IPS-NIHi7 (cell line): ENCODE measurements around the gene PLEKHJ1.
"Not testable (repeated sequence)": the region's sequence is repeated elsewhere in the genome, so short reads cannot be mapped to it uniquely, and the experiment has no call there.

Source experiments
- DNase-seq: peaks from one replicate; pipeline ENCODE4 v3.0.0; 2012; ENCODE audit warnings: mixed read lengths; ENCODE audit errors: extremely low spot score

Gene PLEKHJ1

GRCh38 chr19:2219726-2220125 is 16.4 kb downstream of the PLEKHJ1 start:
- DNase-seq: no peak

DNA sequence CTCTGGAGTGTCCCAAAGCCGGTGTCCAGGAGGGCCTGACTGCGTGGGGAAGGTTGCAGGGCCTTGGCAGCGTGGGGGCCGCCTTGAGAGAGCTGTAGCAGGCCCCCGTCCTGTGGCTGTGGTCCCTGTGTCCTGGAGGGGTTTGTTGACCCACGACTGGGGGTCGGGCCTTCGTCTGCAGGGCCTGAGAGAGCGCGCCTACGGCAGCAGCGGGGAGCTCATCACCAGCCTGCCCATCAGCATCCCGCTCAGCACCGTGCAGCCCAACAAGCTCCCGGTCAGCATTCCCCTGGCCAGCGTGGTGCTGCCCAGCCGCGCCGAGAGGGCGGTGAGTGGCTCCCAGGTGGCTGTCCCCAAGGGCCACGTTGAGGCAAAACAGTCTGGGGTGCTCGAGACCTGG is 18.5 kb downstream of the PLEKHJ1 start:
- DNase-seq: no peak

DNA sequence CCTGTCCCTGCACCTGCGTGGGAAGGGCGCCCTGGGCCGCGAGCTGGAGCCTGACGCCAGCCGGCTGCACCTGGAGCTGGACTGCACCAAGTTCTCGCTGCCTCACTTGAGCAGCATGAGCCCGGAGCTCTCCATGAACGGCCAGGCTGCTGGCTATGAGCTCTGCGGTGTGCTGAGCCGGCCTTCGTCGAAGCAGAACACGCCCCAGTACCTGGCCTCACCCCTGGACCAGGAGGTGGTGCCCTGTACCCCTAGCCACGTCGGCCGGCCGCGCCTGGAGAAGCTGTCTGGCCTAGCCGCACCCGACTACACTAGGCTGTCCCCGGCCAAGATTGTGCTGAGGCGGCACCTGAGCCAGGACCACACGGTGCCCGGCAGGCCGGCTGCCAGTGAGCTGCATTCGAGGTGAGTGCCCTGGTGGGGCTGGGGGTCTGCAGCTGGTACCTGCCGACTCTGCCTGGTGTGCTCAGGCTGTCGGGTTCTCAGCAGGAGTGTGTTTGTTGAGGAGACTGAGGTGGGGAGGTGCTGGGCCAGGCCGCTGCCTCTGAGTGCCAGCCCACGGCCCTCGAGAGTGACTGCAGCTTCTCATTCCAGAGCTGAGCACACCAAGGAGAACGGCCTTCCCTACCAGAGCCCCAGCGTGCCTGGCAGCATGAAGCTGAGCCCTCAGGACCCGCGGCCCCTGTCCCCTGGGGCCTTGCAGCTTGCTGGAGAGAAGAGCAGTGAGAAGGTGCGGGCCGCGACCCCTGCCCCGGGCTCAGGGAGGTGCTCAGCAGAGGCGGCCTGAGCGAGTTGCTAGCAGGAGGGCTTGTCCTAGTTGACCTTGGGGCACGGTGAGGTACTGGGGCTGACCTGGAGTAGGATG is 19.5 kb downstream of the PLEKHJ1 start:
- DNase-seq: no peak

DNA sequence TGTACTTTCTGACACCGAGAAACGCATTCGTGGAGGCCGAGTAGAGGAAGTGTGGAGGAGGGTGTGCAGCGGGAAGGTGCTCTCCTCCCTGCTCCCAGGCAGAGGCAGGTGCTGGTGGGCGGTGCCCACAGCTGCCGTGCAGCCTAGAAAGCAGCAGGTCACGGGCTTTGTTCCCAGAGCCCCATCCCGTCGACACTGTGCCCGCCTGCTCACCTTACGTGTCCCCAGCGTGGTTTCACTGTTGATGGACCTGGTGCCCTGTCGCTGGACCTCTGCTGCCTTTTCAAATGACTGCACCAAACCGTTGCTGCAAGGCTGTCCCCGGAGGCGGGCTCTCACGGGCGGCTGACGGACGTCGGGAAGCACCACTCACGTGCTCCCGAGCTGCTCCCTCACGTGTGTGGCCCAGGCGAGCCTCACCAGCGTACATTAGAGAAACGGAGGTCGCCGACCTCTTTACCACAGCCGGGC is 20.8 kb downstream of the PLEKHJ1 start:
- peak; percentile 55 for DNase-seq

DNA sequence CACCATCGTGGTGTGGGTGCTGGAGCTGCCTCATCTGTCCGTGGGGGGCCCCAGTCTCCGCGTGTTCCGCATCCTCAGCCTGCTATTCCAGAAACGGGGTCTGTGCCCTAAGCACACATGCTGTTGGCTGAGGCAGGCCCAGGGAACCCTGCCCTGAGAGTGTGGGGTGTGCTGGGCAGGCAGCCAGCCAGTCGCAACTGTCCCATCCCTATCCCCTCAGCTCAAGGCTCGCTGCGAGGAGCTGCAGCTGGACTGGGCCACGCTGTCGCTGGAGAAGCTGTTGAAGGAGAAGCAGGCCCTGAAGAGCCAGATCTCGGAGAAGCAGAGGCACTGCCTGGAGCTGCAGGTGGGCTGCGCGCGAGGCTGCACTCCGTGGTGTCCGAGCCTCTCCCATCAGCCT is 21.9 kb downstream of the PLEKHJ1 start:
- no peak for DNase-seq

- DNase-seq: no peak
These were observed 22.3 kb downstream of the PLEKHJ1 start for GRCh38 chr19:2213799-2214198.

- no peak for DNase-seq
These were observed 23.0 kb downstream of the PLEKHJ1 start for GRCh38 chr19:2212861-2213711.

- DNase-seq: no peak
These were observed 25.0 kb downstream of the PLEKHJ1 start for GRCh38 chr19:2210987-2211740.

DNA sequence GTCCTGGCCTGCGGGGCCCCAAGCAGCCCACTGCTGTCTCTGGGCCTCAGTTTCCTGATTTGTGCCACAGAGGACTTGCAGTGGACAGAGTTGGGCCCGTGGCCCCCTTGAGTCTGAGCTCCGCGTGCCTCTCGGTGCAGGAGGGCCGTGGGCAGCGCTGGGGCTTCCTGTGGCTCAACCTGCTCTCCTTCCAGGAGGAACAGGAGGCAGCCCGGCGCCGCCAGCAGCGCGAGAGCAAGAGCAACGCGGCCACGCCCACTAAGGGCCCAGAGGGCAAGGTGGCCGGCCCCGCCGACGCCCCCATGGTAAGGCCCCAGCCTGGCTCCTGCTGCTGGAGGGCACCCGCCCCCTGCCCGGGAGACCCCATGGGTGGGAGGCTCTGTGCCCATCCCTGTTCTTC is 25.9 kb downstream of the PLEKHJ1 start:
- no peak for DNase-seq

DNA sequence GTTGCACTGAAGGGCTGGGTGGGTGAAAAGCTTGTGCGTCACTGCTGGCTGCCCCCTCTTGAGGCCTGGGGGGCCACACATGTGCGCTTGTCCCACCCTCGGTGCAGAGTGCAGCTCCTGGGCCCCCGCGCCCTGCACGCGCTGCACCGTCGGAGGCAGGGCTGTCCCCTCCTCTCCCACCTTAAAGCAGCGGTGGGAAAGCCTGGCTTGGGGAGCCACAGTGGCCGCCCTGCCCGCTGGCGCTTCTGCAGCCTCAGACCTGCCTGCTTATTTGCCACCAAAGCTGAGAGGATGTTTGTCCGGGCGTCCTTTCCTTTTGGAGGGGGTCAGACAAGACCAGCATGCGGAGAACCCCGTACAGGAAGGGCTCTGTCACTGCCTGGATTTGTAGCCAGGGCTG is 26.7 kb downstream of the PLEKHJ1 start:
- no peak for DNase-seq

DNA sequence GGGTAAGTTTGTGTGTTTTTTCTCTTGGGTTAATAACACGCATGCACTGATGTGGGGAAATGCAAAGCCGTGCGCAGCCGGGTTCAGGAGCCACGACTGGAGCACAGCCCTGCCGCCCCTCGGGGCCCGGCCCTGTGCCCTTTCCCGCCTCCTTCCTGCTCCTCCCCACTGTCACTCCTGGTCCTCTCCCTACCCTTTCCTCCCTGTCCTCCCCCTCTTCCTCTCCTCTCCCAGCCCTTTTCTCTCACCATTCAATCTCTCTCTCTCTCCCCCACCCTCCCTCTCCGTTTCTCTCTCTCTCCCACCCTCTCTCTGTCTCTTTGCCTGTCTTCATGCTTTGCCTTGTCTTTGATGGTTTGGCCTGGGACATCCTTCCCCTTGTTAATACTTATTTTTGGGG is 27.2 kb downstream of the PLEKHJ1 start:
- DNase-seq: no peak

GRCh38 chr19:2207991-2208860 is 27.9 kb downstream of the PLEKHJ1 start:
- peak; percentile 84 for DNase-seq

- no peak for DNase-seq
These were observed 29.1 kb downstream of the PLEKHJ1 start for GRCh38 chr19:2207008-2207407.

- no peak for DNase-seq
These were observed 33.8 kb downstream of the PLEKHJ1 start for GRCh38 chr19:2202366-2202765.

DNA sequence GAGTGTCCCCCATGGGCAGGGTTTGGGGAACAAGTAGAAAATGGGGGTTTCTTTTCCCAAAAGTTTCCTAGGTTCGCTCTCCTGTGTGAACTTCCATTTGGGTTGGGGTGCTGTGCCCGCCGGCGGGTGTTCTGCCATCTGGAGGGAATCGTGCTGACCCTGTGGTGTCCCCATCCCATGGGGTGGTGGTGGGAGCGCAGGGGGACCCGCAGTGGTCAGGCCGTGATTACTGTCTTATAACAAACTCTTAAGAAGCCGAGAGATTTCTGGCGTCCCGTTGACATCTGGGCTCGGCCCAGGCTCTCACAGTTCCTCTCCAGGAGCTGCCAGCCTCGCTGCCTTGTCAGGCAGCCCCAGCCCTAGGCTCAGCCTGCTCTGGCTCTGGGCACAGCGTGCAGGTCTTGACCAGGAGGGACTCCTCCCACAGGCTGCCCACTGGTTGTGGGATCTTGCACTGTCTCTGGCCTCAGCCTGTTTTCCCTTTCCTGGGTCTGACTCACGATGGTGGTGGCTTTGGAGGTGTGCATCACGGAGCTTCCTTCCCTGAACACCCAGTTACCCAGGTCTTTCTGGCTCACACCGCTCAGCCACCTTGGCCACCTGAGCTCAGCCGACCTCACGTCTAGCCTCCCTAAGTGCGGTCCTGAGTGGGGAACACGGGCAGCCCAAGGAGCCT is 34.5 kb downstream of the PLEKHJ1 start:
- no peak for DNase-seq

DNA sequence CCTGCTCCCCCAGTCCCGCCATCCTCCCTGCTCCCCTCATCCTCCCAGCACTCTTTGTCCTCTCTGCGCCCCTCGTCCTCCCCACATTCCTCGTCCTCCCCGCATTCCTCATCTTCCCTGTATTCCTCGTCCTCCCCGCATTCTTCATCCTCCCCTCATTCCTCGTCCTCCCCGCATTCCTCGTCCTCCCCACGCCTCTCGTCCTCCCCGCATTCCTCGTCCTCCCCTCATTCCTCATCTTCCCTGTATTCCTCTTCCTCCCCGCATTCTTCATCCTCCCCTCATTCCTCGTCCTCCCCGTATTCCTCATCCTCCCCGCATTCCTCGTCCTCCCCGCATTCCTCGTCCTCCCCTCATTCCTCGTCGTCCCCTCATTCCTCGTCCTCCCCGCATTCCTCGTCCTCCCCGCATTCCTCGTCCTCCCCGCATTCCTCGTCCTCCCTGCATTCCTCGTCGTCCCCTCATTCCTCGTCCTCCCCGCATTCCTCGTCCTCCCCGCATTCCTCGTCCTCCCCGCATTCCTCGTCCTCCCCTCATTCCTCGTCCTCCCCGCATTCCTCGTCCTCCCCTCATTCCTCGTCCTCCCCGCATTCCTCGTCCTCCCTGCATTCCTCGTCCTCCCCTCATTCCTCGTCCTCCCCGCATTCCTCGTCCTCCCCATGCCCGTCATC is 35.4 kb downstream of the PLEKHJ1 start:
- not testable (repeated sequence) for DNase-seq

DNA sequence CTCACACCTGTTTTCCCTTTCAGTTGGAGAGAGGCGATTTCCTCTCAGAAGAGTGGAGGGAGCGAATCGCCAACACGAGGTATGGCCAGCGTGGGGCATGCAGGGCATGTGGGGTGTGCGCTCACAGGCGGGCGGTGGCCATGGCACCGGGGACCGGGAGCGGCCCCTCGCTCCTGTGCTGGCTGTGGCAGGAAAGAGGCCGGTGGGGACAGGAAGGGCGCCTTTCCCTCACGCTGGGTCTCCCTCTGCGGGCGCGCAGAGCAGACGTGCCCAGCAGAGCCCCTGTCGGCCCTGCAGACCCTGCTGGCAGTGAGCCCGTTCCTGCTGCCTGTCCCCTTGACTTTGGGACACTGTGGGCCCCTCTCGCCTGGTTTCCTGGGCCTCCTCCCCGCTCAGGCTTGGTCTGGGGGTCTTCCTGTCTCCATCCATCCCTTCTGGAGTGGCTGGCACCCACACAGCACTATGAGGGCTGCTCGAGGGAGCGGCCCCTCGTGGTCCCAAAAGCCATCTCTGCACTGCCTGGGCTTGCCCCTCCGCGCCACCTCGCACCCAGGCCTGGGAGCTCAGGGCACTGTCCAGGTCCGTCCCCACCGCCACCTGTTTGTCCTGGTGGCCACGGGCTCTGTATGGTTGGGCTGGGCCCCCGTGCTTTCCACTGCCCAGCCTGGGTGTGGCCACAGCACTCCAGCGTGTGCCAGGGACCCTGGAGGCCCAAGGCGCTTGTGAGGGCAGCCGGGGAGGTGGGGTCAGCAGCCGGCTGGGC is 36.1 kb downstream of the PLEKHJ1 start:
- no peak for DNase-seq

DNA sequence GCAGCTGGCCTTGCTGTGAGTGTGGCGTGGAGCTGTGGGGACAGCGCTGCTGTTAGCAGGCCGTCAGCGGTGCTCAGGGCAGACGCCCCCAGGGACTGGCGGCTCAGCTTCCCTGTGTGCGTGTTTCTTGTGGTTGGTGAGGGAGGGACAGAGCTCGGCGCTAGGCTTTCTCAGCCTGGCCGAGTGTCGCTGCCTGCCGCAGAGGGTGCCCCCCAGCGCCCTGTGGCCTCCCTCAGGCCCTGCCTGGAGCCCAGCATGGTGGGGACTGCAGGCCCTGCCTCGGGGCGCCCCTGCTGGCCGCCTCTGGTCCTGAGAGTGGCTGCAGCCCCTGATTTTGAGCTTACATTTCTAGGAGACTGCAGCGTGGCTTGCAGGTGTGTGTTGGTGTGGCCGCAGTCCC is 36.9 kb downstream of the PLEKHJ1 start:
- peak; percentile 89 for DNase-seq

DNA sequence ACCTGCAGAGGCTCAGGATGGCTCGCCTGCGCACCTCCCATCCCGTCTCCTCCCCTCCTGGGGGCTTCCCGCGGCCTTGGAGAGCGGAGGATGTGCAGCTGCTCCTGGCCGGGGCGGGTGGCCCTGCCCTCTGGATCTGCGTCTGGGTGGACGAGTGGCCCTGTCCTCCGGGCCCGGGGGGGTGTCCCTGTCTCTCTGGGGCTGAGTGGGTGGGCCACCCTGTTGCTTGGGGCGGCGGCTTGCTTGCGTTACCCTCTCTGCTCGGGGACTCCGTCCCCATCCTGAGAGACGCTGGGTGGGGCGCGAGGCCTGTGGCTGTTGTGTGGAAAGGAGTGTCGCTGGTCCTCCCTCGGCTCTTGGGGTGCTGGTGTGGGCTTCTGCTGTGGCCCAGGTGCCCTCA is 37.8 kb downstream of the PLEKHJ1 start:
- DNase-seq: no peak
